IMR-90 (cell line): ENCODE results near the gene THRAP3. TPM values are rescaled to one million over a fixed set of nuclear protein-coding genes. Genes with fewer than 3 reads are reported as not detected.

ENCODE experiments used
- ATAC-seq: fragments of 200-7000 bp; cut with Tn5 transposase; 2 replicates; pipeline ENCODE4 v1.9.1; 2020; ENCODE audit warnings: low read depth, mild to moderate bottlenecking, moderate library complexity
- BruUV-seq: library from RNA; stranded (reverse); fragments of 400-500 nt; replicated peaks from 2 replicates; lab custom pipeline; 2021; lab: Mats Ljungman, UMichigan
- CTCF ChIA-PET: fragments of 300-600 bp; formaldehyde crosslinking; extraction: SDS; loops from one replicate; lab custom pipeline; 2021; ENCODE audit warnings: antibody characterized with exemption; lab: Yijun Ruan, JAX
- POLR2A ChIA-PET: fragments of 300-600 bp; sonication (Branson Sonifier 250); formaldehyde crosslinking; loops from one replicate; lab custom pipeline; 2022; ENCODE audit warnings: antibody characterized with exemption; ENCODE audit not compliant: unreplicated experiment; lab: Charles Lee
- DNase-seq: peaks from one replicate; pipeline ENCODE4 v3.0.0; 2013
- H2AFZ ChIP-seq: replicated peaks from 2 replicates; pipeline ENCODE3; 2013; ENCODE audit warnings: low read length, mild to moderate bottlenecking; ENCODE audit not compliant: poor library complexity
- H2AK5ac ChIP-seq: 2 replicates; pipeline ENCODE4 v1.6.1; 2013; ENCODE audit warnings: low read depth, low read length, inconsistent platforms
- H2AK9ac ChIP-seq: replicated peaks from 2 replicates; pipeline ENCODE3; 2013; ENCODE audit warnings: mild to moderate bottlenecking, low read depth, low read length, moderate library complexity; ENCODE audit not compliant: poor library complexity
- H2BK120ac ChIP-seq: 2 replicates; pipeline ENCODE4 v1.6.1; 2013; ENCODE audit warnings: low read depth, low read length, inconsistent platforms
- H2BK15ac ChIP-seq: 3 replicates; pipeline ENCODE4 v1.6.1; 2013; ENCODE audit warnings: low read depth, low read length, inconsistent platforms
- H2BK20ac ChIP-seq: 2 replicates; pipeline ENCODE4 v1.6.1; 2013; ENCODE audit warnings: low read depth, mild to moderate bottlenecking, inconsistent platforms, low read length, moderate library complexity
- H2BK5ac ChIP-seq: 2 replicates; pipeline ENCODE4 v1.6.1; 2013; ENCODE audit warnings: mild to moderate bottlenecking, low read depth, low read length, inconsistent platforms; ENCODE audit not compliant: poor library complexity, severe bottlenecking
- H3K14ac ChIP-seq: replicated peaks from 2 replicates; pipeline ENCODE4 v1.6.1; 2013; ENCODE audit warnings: low read depth, low read length, inconsistent platforms
- H3K18ac ChIP-seq: 2 replicates; pipeline ENCODE4 v1.6.1; 2013; ENCODE audit warnings: low read depth, low read length, control low read depth
- H3K23ac ChIP-seq: 2 replicates; pipeline ENCODE4 v1.6.1; 2013; ENCODE audit warnings: low read depth, low read length, inconsistent platforms
- H3K27ac ChIP-seq: 2 replicates; pipeline ENCODE4 v1.5.1; 2013; ENCODE audit warnings: mild to moderate bottlenecking, control low read depth, low read length; ENCODE audit not compliant: insufficient read depth
- H3K27me3 ChIP-seq: 2 replicates; pipeline ENCODE4 v1.6.1; 2013; ENCODE audit warnings: low read length; ENCODE audit not compliant: control insufficient read depth, insufficient read depth
- H3K36me3 ChIP-seq: 2 replicates; pipeline ENCODE4 v1.6.1; 2013; ENCODE audit warnings: low read length, mixed read lengths; ENCODE audit not compliant: control insufficient read depth, insufficient read depth
- H3K4ac ChIP-seq: 2 replicates; pipeline ENCODE4 v1.6.1; 2013; ENCODE audit warnings: low read depth, low read length, inconsistent platforms
- H3K4me1 ChIP-seq: 2 replicates; pipeline ENCODE4 v1.6.1; 2013; ENCODE audit warnings: low read length, mixed read lengths; ENCODE audit not compliant: control insufficient read depth, insufficient read depth
- H3K4me2 ChIP-seq: 2 replicates; pipeline ENCODE4 v1.6.1; 2013; ENCODE audit warnings: low read depth, mild to moderate bottlenecking, control low read depth, low read length, moderate library complexity
- H3K4me3 ChIP-seq: 2 replicates; pipeline ENCODE4 v1.5.1; 2013; ENCODE audit warnings: low read depth, mild to moderate bottlenecking, control low read depth, low read length, moderate library complexity; ENCODE audit not compliant: insufficient read depth
- H3K56ac ChIP-seq: 2 replicates; pipeline ENCODE4 v1.6.1; 2013; ENCODE audit warnings: low read length, inconsistent platforms; ENCODE audit not compliant: insufficient read depth; ENCODE audit errors: extremely low read depth
- H3K79me1 ChIP-seq, 2 experiments: 2 replicates each; pipeline ENCODE4 v1.6.1; 2013; ENCODE audit warnings: low read length in 2 of 2, inconsistent platforms in 1 of 2, low read depth in 1 of 2
- H3K9ac ChIP-seq: 2 replicates; pipeline ENCODE4 v1.6.1; 2013; ENCODE audit warnings: low read depth, low read length, control low read depth
- H3K9me1 ChIP-seq: 2 replicates; pipeline ENCODE4 v1.6.1; 2013; ENCODE audit warnings: low read length, inconsistent platforms; ENCODE audit not compliant: insufficient read depth
- H3K9me3 ChIP-seq: 2 replicates; pipeline ENCODE4 v1.6.1; 2013; ENCODE audit warnings: low read length; ENCODE audit not compliant: control insufficient read depth, insufficient read depth
- H4K20me1 ChIP-seq: 2 replicates; pipeline ENCODE4 v1.6.1; 2013; ENCODE audit warnings: low read length, inconsistent platforms; ENCODE audit not compliant: insufficient read depth
- H4K5ac ChIP-seq: 2 replicates; pipeline ENCODE4 v1.6.1; 2013; ENCODE audit warnings: mild to moderate bottlenecking, low read depth, low read length, control low read depth
- H4K8ac ChIP-seq, 2 experiments: 2 replicates each; pipeline ENCODE4 v1.6.1; 2013; ENCODE audit warnings: low read depth in 2 of 2, low read length in 2 of 2, control low read depth in 1 of 2, inconsistent platforms in 1 of 2
- H4K91ac ChIP-seq: 2 replicates; pipeline ENCODE4 v1.6.1; 2013; ENCODE audit warnings: low read depth, low read length, inconsistent platforms; ENCODE audit not compliant: insufficient read depth
- CHD1 ChIP-seq: IDR thresholded peaks from 2 replicates; pipeline ENCODE4 v1.6.1; 2012; ENCODE audit warnings: low read depth, low read length, improper control_type of control experiment
- FOS ChIP-seq: fragments of 150-350 bp; IDR thresholded peaks from 2 replicates; pipeline ENCODE4 v1.6.1; 2016; ENCODE audit warnings: low read depth, low read length
- MAFK ChIP-seq: IDR thresholded peaks from 2 replicates; pipeline ENCODE4 v1.6.1; 2012; ENCODE audit warnings: low read depth, low read length, improper control_type of control experiment
- MAZ ChIP-seq: IDR thresholded peaks from 2 replicates; pipeline ENCODE4 v1.6.1; 2012; ENCODE audit warnings: low read depth, mild to moderate bottlenecking, low read length, improper control_type of control experiment, moderate library complexity, borderline replicate concordance
- MXI1 ChIP-seq: IDR thresholded peaks from 2 replicates; pipeline ENCODE4 v1.6.1; 2012; ENCODE audit warnings: low read depth, mild to moderate bottlenecking, low read length, moderate library complexity, borderline replicate concordance
- NFE2L2 ChIP-seq: fragments of 150-350 bp; IDR thresholded peaks from 2 replicates; pipeline ENCODE4 v1.6.1; 2016; ENCODE audit warnings: low read depth, mild to moderate bottlenecking, low read length
- POLR2A ChIP-seq: IDR thresholded peaks from 2 replicates; pipeline ENCODE4 v1.6.1; 2012; ENCODE audit warnings: mild to moderate bottlenecking, low read depth, low read length
- RAD21 ChIP-seq: IDR thresholded peaks from 2 replicates; pipeline ENCODE4 v1.6.1; 2012; ENCODE audit warnings: low read length, improper control_type of control experiment
- RCOR1 ChIP-seq: IDR thresholded peaks from 2 replicates; pipeline ENCODE4 v1.6.1; 2012; ENCODE audit warnings: mild to moderate bottlenecking, low read length, improper control_type of control experiment; ENCODE audit not compliant: insufficient replicate concordance
- RFX5 ChIP-seq: IDR thresholded peaks from 2 replicates; pipeline ENCODE4 v1.8.0; 2012; ENCODE audit warnings: low read depth, mild to moderate bottlenecking, low read length, moderate library complexity
- SMC3 ChIP-seq: fragments of 150-350 bp; IDR thresholded peaks from 2 replicates; pipeline ENCODE4 v1.6.1; 2016; ENCODE audit warnings: low read depth, mild to moderate bottlenecking, antibody characterized with exemption, low read length, moderate library complexity
- WGBS, 2 experiments: methylation state at CpG; one replicate each; pipeline versions ENCODE4 v1.1.5 to v1.1.7; 2013; ENCODE audit warnings: missing lambda C conversion rate in 2 of 2; ENCODE audit not compliant: insufficient read length in 1 of 2; ENCODE audit errors: extremely low coverage in 2 of 2; 5-methylcytosine and 5-hydroxymethylcytosine counted together
- dilution Hi-C: fragments of 300-500 bp; cut with HindIII; formaldehyde crosslinking; loops from one replicate; pipeline ENCODE4 v1.14.3; 2018; ENCODE audit warnings: low sequenced_read_pairs; ENCODE audit not compliant: unreplicated experiment
- in situ Hi-C: fragments of 300-500 bp; cut with MboI; formaldehyde crosslinking; loops from 3 replicates; pipeline ENCODE4 v1.14.3; 2019; ENCODE audit warnings: low sequenced_read_pairs, inconsistent platforms, mixed read lengths
- intact Hi-C: fragments of 100-400 bp; cut with micrococcal nuclease; formaldehyde crosslinking; loops from 2 replicates; pipeline ENCODE4 v1.10.0; 2022
- polyA plus RNA-seq, 3 experiments: library from polyadenylated mRNA; depleted of rRNA; stranded (reverse); fragments of >200 nt; gene quantifications; 2 replicates each; pipeline ENCODE4 v1.2.3, GENCODE V29; 2012; ENCODE audit warnings: low replicate concordance in 1 of 3
- total RNA-seq: library from RNA; depleted of rRNA; stranded (reverse); fragments of >200 nt; gene quantifications from 2 replicates; pipeline ENCODE4 v1.2.3, GENCODE V29; 2012
- TF ChIP-seq, protein P1 (sequence below): conservative IDR thresholded peaks from 2 replicates; pipeline ENCODE4 v1.5.1; 2012; ENCODE audit warnings: mild to moderate bottlenecking, low read depth, low read length, improper control_type of control experiment
- TF ChIP-seq, protein P2 (sequence below): fragments of 150-350 bp; IDR thresholded peaks from 2 replicates; pipeline ENCODE4 v1.6.1; 2016; ENCODE audit warnings: low read depth, mild to moderate bottlenecking, low read length, moderate library complexity, borderline replicate concordance

Gene THRAP3
- total and polyA plus RNA-seq, 2 of the 4 experiments (the other 2 are of a cell fraction) = 60.6 to 66.5 TPM

DNA sequence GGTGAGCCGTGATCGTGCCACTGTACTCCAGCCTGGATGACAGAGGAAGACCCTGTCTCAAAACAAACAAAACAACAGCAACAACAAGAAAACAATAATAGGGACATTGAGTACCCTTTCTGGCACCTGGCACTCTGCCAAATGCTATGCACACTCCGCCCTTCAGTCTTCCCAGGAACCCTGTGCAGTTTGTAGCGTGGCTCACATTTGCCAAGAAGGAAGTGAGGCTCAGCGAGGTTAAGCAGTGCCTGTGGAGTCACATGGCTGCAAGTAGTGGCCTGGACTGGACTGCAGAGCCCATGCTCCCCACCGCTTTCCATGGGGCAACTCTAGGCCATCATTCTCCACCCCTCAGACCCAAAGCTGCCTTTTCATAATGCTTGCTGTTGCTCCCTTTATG, 104.5 kb downstream of the THRAP3 start:
- CTCF ChIA-PET = interaction anchor here (0.6 kb wide), 1 partner anchor 90 kb away, joined by 11 read pairs; no protein-coding TSS in a partner anchor
- no peak overlapping the region for H3K27ac ChIP-seq
- H4K5ac ChIP-seq = no peak overlapping the region

More for the DNA sequence above, 104.5 kb downstream of the THRAP3 start:
- no peak overlapping the region for H3K4me3 ChIP-seq
- dilution Hi-C loops = no loop called here
- H3K14ac ChIP-seq = no peak overlapping the region
- H3K27me3 ChIP-seq = no peaks in the 10 kb centered on the region
- no TSS peak for BruUV-seq
- H4K91ac ChIP-seq = no peak overlapping the region
- H4K20me1 ChIP-seq = no peaks in the 10 kb centered on the region
- no peak overlapping the region for H3K4ac ChIP-seq
- no peak overlapping the region for H3K23ac ChIP-seq
- TF ChIP-seq RAD21 (no peak), NFE2L2 (no peak), RCOR1 (no peak), MAFK (no peak), RFX5 (no peak), CHD1 (no peak), MXI1 (no peak), MAZ (no peak), SMC3 (no peak), POLR2A (no peak), FOS (no peak)
- TF ChIP-seq, protein P1, sequence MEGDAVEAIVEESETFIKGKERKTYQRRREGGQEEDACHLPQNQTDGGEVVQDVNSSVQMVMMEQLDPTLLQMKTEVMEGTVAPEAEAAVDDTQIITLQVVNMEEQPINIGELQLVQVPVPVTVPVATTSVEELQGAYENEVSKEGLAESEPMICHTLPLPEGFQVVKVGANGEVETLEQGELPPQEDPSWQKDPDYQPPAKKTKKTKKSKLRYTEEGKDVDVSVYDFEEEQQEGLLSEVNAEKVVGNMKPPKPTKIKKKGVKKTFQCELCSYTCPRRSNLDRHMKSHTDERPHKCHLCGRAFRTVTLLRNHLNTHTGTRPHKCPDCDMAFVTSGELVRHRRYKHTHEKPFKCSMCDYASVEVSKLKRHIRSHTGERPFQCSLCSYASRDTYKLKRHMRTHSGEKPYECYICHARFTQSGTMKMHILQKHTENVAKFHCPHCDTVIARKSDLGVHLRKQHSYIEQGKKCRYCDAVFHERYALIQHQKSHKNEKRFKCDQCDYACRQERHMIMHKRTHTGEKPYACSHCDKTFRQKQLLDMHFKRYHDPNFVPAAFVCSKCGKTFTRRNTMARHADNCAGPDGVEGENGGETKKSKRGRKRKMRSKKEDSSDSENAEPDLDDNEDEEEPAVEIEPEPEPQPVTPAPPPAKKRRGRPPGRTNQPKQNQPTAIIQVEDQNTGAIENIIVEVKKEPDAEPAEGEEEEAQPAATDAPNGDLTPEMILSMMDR = no peak
- TF ChIP-seq, protein P2, sequence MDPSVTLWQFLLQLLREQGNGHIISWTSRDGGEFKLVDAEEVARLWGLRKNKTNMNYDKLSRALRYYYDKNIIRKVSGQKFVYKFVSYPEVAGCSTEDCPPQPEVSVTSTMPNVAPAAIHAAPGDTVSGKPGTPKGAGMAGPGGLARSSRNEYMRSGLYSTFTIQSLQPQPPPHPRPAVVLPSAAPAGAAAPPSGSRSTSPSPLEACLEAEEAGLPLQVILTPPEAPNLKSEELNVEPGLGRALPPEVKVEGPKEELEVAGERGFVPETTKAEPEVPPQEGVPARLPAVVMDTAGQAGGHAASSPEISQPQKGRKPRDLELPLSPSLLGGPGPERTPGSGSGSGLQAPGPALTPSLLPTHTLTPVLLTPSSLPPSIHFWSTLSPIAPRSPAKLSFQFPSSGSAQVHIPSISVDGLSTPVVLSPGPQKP = no peak
- WGBS, 2 experiments = 71% methylated on average over 4 of the region's 6 CpGs; no CpG with 5 or more reads in 1 of the 2 experiments
- H2AK9ac ChIP-seq = no peak overlapping the region
- ATAC-seq (no peak), DNase-seq (no peak)
- peaks cover 18% of the 10 kb centered on the region for H3K9me1 ChIP-seq
- no peak overlapping the region for H3K56ac ChIP-seq
- no peak overlapping the region for H2BK15ac ChIP-seq
- no peak overlapping the region for H2BK120ac ChIP-seq
- no peak overlapping the region; the same call in 1 of the 2 replicates for H2AK5ac ChIP-seq
- in situ Hi-C loops = no loop called here
- POLR2A ChIA-PET = no interaction called here
- no peak overlapping the region for H2BK20ac ChIP-seq
- no peak overlapping the region for H4K8ac ChIP-seq
- peaks cover 14% of the 10 kb centered on the region for H3K4me1 ChIP-seq
- H3K18ac ChIP-seq = no peak overlapping the region
- intact Hi-C loops = no loop called here
- H2BK5ac ChIP-seq = no peak overlapping the region
- no peak overlapping the region for H3K4me2 ChIP-seq
- H3K79me1 ChIP-seq = peaks cover 0 to 44% of the 10 kb centered on the region in 2 experiments
- H3K9me3 ChIP-seq = no peaks in the 10 kb centered on the region
- no peak overlapping the region for H3K9ac ChIP-seq
- H3K36me3 ChIP-seq = no peaks in the 10 kb centered on the region
- H2AFZ ChIP-seq = no peak overlapping the region
